OCI-LY7 (cell line): ENCODE results near the gene TEX22.

Source experiments
- CTCF ChIP-seq: fragments of 200-600 bp; sonication (generic); conservative IDR thresholded peaks from 2 replicates; pipeline ENCODE4 v1.5.1; 2014; ENCODE audit warnings: mild to moderate bottlenecking, antibody characterized with exemption, low read length, moderate library complexity, mixed read lengths
- EZH2phosphoT487 ChIP-seq: fragments of 200-600 bp; sonication (generic); IDR thresholded peaks from 2 replicates; pipeline ENCODE4 v1.6.1; 2018; ENCODE audit warnings: low read depth, borderline replicate concordance, mild to moderate bottlenecking, mixed run types, antibody characterized with exemption, low read length, moderate library complexity, mixed read lengths

GRCh38 chr14:105358140-105358846 is 40.0 kb upstream of the TEX22 start:
- no peak for TF ChIP-seq CTCF
- TF ChIP-seq EZH2phosphoT487 = no peak
